Activated CD4-positive, alpha-beta T cell treated with anti-CD3 and anti-CD28 coated beads, Interleukin-2, amount 50 U/mL, for 16 hours (primary cell): ENCODE results near the gene ENTPD8.

Experiments
- DNase-seq: peaks from one replicate; pipeline ENCODE4 v3.0.0-alpha.2; 2020

ENTPD8 gene

DNA sequence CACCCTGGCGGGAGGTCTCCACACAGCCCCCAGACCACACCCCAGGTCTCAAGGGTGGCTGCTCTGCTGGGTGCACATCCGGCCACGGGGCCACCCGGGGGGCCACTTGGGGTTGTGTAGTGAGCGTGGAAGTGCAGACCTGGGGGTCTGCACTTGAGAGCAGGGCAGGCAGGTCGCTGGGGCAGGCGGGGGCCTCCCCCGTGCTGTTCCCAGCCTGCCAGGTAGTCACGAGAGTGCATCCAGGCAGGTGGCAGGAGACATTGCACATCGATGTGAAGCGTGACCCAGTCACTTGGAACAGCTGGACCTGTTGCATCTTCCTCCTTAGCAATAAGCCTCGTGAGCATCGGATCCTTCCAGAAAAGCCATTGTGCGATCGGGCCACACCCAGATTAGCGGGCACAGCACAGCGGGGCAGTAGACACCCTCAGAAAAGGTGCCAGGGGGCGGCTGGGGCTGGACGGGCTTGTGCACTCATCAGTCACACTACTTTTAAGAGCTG, 4.8 kb upstream of the ENTPD8 start:
- DNase-seq, result no peak

DNA sequence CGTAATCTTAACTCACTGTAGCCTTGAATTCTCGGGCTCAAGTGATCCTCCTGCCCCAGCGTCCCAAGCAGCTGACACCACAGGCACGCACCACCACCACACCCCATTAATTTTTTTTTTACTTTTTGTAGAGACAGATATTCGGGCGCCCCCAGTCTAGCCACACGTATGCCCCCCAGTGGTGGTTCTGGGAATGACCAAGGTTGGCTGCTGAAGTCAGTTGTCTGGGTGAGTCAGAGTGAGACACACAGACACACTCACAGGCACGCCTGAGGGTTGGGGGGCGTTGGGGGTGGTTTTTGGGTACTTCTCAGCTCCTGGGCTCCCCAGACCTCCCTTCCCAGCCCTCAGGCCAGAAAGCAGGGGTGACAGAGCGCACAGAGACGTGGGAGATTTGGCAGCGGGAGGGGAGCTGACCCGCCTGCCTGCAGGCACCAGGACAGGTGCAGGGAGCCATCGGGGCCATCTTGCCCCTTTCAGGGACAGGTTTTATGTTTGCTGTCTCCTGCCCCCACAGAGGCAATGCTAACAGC, 4.2 kb upstream of the ENTPD8 start:
- DNase-seq, result peak; percentile 89

DNA sequence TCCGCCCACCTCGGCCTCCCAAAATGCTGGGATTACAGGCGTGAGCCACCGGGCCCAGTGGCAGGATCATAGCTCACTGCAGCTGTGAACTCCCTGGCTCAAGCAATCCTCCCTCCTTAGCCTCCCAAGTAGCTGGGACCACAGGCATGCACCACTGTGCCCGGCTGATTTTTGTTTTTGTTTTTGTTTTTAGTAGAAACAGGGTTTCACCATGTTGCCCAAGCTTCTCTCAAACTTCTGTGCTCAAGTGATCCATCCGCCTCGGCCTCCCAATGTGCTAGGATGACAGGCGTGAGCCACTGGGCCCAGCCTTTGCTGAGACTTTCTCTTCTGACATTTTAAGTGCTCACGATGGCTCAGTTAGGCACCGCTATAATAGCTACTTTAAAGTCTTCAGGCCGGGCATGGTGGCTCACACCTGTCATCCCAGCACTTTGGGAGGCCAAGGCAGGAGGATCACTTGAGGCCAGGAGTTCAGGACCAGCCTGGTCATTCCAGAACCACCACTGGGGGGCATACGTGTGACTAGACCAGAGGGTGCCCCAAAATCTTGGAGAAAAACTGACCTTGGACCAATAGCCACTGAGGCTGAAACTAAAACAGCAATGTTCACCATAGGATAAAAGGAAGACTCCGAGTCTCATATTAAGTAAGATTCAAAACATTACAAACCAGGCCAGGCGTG, 3.1 kb upstream of the ENTPD8 start:
- DNase-seq, result no peak

DNA sequence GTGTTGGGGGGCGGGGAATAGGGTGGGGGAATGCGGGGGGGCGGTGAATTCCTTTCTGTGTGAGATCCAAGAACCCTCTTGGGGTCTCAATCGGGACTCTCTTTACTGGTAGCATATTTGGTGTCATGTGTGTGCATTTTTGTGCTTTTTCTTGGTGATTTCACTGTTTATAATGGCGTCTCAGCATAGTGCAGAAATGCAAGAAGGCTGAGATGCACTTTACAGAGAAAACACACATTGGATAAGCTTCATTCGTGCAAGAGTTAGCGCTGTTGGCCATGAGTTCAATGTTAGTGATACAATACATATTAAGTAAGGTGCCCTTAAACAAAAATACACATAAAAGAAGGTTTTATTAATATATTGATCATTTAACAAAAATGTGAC, 771 bp upstream of the ENTPD8 start:
- no peak for DNase-seq

DNA sequence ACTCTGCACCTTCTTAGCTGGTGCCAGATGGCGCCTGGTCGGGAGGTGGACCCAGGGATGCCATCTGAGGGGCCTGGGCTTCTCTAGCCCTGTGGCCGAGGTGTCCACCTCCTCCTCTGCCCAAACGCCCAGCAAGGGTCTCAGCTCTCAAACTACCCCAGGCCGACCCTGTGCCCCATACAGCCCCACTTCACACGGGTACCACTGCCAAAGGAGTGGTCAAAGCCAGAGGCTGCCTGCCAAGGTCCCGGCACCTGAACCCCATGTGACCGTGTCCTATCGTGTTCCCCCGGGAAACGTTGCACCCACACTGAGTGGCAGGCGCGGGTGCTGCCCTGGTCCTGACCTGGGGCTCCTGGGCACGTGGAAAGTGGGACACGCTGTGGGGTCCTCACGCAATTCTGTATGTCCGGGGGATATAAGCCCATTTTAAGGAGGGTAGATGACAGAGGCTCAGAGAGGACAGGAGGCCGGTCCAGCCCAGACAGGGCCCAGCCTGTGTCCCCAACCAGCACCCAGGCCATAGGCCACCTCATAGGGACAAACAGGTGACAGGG, 1.9 kb downstream of the ENTPD8 start:
- no peak for DNase-seq

DNA sequence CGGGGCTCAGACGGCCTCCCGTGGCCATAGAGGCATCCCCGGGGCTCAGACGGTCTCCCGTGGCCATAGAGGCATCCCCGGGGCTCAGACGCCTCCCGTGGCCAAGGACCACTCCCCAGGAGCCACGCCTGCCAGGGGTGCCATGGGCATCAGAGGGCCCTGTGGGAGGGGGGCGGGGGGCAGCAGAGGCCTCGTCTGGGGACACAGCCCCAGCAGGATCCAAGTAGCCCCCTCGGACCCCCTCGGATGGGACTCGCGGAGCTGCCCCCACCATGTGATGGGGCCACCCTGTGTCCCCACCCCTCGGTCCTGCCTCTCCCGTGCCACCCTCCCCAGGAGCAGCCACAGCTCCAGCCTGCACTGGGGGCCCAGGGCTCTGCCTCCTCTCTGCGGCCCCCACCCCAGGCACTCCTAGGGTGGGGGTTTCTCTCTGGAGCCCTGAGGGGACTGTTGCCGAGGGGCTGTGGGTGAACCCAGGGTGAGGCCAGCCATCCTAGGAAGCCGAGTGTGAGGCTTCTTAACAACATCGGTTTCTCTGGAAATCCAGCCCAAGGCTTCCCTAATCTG, 2.5 kb downstream of the ENTPD8 start:
- no peak for DNase-seq

DNA sequence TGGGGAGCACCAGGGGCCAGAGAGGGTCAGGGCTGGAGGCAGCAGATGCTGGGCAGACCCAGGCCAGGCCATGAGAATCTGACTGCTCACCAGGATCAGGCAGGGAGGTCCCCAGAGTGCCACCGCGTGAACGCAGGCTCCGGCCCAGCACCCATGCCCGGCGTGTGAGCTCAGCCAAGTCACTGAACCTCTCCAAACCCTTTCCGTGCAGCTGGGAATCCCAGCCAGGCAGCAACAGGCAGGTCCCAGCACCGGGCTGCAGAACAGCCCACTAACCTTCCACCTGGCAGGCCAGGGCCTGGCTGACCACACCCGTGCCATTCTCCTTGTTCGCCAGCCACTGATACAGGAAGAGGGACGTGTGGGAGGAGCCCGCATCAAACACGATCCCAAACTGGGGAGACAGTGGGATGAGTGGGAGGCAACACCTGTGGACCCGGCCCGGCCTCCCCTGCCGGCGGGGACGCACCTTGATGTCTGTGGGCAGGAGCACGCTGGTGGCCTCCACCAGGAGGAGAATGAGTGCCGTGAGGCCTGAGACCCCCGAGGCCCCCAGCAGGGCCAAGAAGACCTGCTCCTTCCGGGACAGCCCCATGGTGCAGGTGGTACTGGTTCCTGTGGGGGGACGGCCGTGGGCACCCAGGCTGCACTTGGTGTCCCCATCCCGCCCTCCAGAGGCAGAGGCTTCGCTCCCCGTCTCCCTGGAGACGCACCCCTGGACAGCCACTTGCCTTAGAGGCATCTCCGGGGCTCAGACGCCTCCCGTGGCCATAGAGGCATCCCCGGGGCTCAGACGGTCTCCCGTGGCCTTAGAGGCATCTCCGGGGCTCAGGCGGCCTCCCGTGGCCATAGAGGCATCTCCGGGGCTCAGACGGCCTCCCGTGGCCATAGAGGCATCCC, 3.2 kb downstream of the ENTPD8 start:
- no peak for DNase-seq

DNA sequence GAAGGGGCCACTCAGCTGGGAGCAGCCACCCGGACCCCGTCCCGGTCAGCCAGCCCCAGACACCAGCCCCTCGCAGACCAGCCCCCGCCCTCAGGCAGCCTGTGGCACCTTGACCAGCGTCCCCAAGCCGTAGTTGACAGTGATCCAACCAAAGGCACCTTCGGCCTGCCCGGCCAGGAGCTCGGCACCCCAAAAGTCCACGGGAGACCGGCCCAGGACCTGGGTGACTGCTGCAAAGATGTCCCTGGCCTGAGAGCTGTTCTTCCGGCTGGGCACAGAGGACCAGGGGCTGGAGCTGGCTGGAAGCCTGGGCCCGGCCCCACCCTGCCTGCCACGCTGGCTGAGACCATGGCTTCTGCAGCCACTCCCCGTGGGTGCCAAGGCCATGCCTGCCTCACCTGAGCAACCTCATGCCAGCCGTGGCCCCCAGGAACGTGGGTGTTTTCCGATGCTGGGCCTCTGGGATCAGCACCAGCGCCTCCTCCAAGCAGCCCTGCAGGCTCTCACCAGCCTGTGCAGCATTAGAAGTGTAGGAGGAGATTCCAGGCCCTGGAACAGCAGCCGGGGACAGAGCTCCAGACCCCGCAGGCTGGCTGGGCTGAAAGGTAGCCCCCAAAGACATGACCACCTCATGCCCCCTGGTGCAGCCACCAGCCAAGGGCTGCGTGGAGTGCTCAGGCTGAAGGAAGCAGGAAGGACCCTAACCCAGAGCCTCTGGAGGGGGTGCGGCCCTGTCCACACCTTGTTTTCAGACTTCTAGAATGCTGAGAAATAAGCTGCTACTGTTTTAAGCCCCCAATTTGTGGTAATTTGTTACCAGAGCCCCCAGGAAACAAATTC, 4.2 kb downstream of the ENTPD8 start:
- DNase-seq, result no peak

DNA sequence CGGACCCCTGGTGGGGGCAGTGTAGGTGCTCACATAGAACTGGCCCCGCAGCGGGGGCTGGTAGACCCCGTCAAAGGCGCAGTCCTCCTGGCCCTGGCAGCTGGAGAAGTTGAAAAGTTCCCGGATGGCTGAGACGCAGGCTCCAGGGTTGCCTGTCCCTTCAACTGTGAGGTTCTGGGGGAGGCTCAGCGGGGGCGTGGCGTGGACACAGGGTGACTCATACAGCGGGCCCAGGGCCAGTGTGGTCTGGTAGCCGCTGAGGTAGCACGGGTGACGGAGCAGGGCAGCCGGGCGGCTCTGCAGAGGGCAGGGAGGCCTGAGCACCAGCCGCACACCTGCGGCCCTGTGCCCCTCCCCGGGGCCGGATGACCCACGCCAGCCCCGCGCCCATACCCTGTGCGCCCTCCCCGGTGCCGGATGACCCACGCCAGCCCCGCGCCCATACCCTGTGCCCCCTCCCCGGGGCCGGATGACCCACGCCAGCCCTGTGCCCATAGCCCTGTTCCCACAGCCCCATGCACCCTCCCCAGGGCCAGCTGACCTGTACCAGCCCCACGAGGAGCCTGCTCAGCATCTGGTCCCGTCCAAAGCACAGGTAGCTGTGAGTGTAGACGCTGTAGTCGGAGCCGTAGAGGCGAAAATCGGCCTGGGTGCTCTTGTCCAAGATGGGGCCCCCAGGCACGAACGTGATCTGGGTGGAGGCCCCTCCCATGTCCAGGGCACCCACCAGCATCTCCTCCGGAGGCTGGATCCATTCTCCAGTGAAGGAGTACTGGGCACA, 5.0 kb downstream of the ENTPD8 start:
- no peak for DNase-seq

DNA sequence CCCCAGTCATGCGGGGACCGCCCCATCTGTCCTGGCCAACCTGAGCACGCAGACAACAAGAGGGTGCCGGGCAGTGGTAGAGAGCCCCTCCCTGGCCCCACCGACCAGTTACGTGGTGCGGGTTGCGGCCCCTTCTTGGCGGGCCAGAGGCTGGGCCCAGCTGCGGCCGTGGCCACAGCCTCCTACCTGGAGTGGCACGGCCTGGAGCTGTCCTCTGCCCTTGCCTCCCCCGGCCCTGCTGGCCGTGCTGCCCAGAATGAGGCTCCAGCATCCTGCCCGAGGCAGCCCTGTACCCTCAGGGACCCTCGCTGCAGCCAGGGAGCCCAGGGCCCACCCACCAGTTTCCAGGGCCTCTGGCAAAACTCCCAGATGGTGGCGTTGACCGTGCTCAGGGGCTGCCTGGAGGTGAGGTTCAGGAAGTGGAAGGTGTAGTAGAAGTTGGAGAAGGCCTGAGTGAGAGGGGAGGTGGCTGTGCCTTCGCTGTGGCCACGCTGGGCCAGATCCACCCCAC, 5.7 kb downstream of the ENTPD8 start:
- DNase-seq, result no peak

DNA sequence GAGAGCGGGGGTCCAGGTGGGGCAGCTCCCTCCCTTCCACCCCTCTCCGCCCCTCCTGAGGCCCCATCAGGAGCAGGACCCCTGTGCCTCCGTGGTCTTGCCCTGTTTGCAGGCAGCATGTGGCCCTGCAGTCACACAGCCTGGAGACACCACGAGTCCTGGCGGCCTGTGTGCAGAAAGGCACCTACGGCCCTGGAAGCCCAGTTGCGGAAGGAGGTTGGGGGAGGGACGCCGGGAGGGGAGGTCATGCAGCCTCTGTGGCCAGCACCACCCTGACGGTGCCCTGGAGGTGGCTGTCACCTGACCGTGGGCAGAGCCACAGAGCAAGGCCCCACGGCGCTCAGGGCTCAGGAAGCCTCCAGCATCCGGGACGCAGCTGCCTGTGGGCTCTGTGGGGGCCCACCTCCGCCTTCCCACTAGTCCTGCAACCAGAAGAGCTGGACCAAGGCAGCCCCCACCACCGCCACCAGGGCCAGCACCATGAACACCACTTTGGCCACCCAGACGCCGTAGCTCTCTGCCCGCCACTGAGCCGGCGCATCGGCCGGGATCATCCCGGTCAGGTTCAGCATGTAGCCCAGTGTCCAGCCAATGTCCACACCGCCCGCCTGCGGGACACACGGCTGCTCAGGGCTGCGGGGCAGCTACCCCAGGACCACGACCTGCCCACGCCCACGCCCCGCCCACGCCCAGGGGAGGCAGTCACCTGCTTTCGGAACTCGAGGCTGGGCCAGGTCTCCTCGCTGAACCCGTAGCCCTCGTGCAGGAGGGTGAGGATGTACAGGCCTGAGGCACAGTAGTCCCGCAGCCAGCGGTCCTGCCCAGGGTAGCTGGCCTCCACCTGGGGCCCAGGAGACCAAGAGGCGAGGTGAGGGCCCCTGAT, 6.4 kb downstream of the ENTPD8 start:
- DNase-seq, result no peak

DNA sequence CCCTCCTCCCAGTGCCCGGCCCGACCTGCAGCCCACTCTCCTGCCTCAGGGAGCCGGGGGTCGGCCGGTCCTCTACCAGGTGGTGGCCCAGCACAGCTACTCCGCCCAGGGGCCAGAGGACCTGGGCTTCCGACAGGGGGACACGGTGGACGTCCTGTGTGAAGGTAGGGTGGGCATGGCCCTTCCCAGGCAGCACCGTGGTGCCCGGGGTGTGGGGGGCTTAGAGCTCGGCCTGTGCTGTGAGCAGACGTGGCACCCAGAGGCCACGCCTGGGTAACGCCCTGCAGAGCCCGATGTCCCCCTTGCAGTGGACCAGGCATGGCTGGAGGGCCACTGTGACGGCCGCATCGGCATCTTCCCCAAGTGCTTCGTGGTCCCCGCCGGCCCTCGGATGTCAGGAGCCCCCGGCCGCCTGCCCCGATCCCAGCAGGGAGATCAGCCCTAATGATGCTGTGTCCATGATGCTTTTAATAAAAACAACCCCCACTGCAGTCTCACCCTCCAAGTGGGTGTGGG, 7.2 kb downstream of the ENTPD8 start:
- no peak for DNase-seq

DNA sequence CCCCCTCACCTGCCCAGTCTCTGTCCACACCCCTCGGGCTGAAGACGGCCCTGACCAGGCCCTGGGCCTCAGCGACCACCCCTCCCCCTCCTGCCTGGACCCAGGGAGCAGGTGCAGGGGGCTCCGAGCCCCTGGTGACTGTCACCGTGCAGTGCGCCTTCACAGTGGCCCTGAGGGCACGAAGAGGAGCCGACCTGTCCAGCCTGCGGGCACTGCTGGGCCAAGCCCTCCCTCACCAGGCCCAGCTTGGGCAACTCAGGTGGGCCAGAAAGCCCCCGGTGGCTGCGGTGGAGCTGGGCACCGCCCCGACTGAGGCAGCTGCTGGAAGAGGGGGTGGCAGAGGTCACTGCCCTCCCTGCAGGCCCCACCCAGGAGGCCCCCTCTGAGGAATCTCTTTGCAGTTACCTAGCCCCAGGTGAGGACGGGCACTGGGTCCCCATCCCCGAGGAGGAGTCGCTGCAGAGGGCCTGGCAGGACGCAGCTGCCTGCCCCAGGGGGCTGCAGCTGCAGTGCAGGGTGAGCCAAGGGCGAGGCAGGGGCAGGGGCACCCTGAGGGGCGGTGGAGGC, 7.7 kb downstream of the ENTPD8 start:
- no peak for DNase-seq

DNA sequence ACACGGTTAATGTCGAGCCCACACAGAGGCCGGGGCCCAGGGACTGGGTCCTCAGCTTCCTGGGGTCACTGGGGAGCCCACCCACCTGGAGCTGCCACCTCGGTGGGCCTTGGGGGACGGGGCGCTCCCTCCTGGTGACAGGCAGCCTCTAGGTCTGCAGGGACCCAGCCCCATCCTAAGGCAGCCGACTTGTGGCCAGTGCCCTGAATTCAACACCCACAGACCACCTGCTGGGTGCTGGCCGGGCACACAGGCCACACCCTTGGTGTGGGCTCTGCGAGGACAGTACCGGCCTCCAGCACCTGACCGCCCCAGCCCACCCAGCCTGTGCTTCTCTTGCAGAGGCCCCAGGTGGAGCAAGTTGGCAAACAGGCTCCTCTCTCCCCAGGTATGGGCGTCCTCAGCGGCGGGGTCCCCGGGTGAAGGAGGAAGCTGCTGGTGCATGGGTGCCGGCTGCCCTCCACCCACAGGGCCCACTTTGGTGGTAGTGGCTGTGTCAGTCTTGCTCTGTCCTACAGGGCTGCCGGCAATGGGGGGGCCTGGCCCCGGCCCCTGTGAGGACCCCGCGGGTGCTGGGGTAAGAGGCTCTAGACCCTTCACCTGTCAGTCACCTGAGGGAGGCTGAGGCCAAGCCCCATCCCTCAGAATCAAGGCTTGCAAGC, 8.3 kb downstream of the ENTPD8 start:
- no peak for DNase-seq

DNA sequence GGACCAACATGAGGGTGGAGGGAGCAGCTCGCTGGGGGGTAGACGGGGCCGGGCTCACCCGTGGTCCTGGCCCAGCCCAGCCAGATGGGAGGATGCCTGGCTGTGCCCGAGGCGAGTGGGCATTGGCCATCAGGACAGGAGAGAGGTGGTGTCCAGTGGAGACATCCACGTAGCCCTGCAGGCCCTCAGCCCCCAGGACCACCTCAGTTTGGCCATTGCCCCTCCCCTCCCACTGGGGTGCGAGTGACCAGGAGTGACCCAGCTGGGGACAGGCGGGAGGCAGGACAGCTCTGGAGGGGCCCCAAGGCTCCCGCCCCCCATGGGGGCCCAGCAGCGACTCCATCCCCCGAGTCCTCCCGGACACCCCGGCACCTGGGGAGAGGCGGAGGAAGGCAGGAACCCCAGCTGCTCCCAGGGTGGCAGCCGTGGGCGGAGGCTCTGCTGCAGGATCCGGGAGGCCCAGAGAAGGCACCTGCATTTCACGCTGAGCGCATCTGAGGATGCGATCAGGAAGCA, 9.7 kb downstream of the ENTPD8 start:
- no peak for DNase-seq

DNA sequence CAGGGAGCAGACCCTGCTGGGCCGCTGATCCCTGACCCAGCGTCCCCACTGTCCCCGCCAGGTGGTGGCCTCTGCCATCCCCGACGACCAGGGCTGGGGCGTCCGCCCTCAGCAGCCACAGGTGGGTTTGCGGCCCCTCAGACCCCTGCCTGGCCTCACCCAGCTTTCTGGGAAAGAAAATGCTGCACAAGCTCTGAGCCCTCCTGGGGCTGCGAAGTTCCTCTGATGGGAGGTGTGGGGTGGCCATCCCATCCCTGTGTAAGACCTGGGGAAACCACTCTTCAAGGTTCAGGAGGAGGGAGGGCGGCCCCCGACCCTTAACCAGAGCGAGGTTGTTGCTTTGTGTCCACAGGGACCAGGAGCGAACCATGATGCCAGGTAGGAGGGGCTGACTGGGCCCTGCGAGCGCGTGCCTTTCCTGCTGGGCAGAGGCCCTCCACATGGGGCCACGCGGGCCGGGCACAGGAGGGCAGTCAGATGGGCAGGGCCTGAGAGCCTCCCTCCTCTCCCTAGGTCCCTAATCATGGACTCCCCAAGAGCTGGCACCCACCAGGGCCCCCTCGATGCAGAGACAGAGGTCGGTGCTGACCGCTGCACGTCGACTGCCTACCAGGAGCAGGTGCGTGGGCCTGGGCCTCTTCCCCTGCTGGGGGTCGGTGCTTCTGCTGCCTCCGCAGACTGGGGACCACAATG, 10.3 kb downstream of the ENTPD8 start:
- DNase-seq, result no peak

DNA sequence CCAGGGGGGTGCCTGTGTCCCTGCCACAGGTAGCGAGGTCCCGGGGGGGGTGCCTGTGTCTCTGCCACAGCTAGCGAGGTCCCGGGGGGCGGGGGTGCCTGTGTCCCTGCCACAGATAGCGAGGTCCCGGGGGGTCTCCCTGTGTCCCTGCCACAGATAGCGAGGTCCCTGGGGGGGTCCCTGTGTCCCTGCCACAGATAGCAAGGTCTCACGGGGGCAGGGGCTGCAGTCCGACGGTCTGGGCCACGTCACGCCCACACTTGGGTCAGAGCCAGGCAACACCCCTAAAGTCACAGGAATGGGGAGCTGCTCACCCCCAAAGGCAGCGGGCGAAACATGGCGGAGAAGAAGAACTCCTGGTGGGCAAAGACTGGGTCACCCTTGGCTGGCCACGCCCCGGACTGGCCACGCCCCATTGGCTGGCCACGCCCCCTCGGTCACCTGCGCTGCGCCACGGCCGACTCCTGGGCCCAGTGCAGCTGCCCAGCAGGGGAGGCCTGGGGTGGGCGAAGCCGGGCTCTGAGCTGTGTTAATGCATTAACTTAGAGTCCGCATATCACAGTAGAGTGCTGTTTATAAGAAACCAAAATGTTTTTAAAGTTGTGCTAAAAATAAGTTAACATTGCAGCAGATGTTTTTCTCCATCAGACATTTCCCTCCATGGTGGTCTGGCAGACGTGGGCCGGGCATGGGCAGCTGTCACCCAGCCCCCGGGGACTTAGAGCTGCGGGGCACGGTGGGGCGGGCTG, 11.0 kb downstream of the ENTPD8 start:
- DNase-seq, result no peak

DNA sequence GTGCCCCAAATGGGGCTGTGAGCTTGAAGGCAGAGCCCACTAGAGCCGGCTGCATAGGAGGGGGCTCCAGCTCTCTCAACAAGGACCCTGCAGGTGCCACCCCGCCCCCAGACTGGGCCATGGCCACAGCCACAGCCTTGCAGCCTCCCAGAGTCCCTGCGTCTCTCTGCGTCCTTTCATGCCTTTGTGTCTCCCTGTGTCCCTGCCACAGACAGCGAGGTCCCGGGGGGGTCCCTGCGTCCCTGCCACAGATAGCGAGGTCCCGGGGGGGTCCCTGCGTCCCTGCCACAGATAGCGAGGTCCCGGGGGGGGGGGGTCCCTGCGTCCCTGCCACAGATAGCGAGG, 11.6 kb downstream of the ENTPD8 start:
- DNase-seq, result no peak
